GM21529 (cell line): ENCODE results near the gene PLXDC1.
"Not testable (repeated sequence)": the region's sequence is repeated elsewhere in the genome, so short reads cannot be mapped to it uniquely, and the experiment has no call there.

Experiments
- ATAC-seq: cut with Tn5 transposase; IDR thresholded peaks from one replicate; pipeline ENCODE4 v1.9.1; 2021; ENCODE audit not compliant: unreplicated experiment

Gene PLXDC1

DNA sequence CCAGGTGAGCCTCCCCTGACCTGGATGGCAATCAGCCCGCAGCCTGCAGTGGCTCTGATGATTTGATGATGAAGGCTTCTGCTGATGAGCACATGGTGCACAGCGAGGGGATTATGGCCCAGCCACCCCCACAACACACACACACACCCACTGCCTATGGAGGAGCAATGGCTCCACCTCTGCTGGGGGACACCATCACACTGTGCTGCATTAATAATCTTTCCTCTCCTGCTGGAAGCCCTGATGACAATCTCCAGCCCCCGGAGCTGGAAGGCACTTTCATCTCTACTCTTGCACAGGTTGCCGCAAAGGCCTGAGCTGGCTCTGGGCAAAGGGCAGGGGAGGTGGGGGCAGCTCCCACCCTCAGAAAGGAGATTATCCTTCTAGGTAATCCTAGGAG, 79.9 kb downstream of the PLXDC1 start:
- ATAC-seq: no peak

DNA sequence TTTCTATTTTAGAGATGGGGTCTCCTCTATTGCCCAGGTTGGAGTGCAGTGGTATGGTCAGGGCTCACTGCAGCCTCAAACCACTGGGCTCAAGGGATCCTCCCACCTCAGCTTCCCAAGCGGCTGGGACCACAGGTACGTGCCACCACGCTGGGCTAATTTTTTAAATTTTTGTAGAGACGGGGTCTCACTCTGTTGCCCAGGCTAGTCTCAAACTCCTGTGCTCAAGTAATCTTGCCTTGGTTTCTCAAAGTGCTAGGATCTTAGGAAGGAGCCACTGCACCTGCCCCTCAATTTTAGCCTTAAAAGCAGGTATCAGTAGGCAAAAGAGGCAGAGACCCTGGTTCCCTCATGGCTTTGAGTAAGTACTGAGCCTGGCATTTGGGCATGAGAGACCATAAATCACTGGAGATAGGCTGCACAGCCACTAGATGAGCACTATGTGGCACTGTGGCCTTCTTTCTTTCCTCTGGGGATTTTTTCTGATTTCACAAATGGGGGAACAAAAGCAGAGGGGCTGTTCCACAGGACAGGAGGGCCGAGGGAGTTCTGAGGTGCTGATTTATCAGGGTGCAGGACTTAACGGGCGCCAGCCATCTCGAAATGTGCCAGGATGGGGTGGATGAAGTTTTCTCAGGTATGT, 82.2 kb downstream of the PLXDC1 start:
- ATAC-seq: no peak

GRCh38 chr17:39064819-39065218, 86.6 kb downstream of the PLXDC1 start:
- ATAC-seq: no peak

DNA sequence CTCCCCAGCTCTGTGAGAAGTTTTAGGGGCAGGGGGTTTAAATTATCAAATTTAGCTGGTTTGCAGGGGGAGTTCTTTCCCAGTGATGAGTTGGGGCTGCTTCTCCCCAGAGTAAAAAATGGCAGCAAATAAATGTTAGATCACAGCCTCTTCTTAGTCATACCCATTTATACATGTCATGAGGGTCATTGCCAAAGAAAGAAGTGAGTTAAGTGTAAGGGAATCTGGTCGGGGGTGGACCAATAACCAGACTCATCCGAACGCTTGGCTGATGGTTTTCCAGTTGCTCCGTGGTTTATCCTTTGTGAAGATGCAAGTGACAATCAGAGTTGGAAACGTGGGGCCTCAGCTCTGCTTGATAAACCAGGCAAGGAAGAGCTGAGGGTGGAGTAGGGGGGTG, 87.1 kb downstream of the PLXDC1 start:
- no peak for ATAC-seq

DNA sequence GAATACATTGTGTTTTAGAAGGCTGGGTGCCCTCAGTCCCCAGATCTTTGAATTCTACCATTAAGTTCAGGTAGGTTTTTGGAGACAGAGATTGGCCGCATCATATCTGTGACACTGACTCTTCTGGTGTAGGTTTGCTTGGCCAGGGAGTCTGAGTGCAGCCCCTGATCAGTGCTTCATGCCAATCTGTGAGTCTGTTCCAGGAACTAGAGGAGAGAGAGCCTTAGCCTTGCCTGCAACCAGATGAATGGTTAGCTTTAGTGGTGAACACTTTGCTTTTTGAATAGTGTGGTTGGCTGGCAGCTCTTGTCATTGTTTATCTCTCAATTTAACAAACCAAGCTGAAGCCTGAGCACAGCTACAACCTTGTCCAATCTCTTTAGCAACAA, 87.8 kb downstream of the PLXDC1 start:
- no peak for ATAC-seq

GRCh38 chr17:39062846-39063680, 88.4 kb downstream of the PLXDC1 start:
- no peak for ATAC-seq

- no peak for ATAC-seq
These were observed 92.9 kb downstream of the PLXDC1 start for GRCh38 chr17:39058524-39058923.

GRCh38 chr17:39057701-39058206, 93.7 kb downstream of the PLXDC1 start:
- ATAC-seq: no peak

DNA sequence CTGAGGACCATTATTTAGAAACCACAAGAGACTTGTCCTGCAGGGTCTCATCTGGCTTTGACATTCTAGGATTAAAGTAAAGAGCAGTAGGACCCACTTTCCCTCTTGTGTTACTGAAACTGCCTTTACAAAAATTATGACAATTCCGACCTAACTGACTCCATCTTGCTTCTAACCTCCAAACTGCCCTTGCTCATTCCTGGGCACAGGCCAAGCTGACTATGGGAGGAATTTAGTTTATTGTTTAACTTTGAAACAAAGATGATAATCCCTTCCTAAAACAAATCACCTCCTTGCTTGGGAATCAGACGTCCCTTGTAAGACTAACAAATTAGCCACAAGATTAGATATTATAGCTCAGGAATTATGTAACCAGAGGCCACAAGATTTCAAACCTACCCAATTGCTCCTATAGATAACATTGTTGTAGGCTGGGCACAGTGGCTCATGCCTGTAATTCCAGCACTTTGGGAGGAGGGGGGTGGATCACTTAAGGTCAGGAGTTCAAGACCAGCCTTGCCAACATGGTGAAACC, 97.3 kb downstream of the PLXDC1 start:
- ATAC-seq: no peak

GRCh38 chr17:39052423-39052822, 99.0 kb downstream of the PLXDC1 start:
- not testable (repeated sequence) for ATAC-seq

GRCh38 chr17:39051001-39051585, 100.3 kb downstream of the PLXDC1 start:
- ATAC-seq: no peak

DNA sequence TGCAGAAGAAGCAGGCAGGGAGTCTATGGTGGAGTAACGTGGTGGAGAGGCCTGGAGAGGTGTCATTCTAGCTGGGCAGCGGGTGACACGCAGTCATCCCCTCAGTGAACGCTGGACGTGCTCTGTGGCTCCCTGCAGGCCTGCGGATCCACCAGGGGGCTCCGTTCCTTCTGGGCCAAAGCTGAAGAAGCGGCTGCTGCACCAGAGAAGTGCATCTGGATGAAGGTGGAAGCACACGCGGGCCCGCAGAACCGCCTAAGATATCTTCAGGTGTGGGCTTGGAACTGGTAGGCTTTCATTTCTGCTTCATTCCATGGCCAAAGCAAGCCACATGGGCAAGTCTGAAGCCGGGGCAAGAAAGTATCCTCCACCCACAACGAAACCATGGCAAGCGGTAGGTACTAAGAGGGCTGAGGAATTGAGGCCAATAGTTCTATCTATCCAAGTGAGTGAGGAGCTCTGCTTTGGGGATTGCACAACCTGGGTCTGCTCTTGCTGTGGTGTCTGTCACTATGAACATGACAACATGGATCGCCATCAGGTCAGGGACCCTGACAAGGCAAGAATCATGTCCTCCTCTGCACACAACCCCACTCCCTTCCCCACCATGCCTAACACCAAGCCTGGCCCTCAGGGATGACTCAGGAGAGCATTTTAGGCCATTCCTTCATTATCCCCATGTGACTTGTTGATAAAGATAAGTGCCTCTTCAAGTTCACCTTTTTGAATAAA, 105.3 kb downstream of the PLXDC1 start:
- ATAC-seq: no peak

DNA sequence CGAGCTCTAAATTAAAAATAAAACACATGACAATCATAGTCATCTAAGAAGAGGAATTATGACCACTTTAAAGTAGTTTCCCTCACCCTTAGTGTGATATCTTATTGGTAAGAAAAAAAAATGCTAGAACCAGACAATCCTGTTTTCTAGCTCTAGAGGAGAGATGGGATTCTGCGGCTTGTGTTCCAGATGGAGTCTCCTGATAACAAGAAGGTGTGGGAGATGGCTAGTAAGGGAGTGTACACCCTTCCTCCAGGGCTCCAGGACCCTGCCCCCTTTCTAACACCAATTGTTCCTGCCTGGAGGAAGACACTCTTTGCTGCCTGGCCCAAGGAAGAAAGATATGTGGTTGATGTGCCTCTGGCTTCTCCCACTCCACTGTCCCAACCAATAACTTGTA, 115.4 kb downstream of the PLXDC1 start:
- ATAC-seq: no peak

GRCh38 chr17:39035578-39035977, 115.9 kb downstream of the PLXDC1 start:
- not testable (repeated sequence) for ATAC-seq

- ATAC-seq: no peak
These were observed 122.7 kb downstream of the PLXDC1 start for GRCh38 chr17:39028690-39029089.

GRCh38 chr17:39027455-39028035, 123.9 kb downstream of the PLXDC1 start:
- no peak for ATAC-seq

GRCh38 chr17:39026980-39027451, 124.4 kb downstream of the PLXDC1 start:
- no peak for ATAC-seq

GRCh38 chr17:39026346-39026745, 125.1 kb downstream of the PLXDC1 start:
- ATAC-seq: not testable (repeated sequence)

DNA sequence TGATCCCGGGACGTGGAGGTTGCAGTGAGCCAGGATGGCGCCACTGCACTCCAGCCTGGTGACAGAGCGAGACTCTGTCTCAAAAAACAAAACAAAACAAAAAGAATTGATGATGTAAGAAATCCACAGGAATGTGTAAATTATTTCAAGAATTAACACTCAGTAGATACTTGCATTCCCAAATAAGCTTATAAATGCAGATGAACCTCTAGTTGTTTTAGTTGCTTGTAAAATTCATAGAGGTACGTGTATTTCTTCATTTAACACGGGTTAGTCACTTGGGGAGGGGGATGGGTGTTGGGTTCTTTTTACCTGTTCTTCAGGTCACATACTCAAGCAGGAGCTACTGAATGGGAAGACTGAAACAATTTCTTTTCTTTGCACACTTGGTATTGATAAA, 128.5 kb downstream of the PLXDC1 start:
- ATAC-seq: no peak

DNA sequence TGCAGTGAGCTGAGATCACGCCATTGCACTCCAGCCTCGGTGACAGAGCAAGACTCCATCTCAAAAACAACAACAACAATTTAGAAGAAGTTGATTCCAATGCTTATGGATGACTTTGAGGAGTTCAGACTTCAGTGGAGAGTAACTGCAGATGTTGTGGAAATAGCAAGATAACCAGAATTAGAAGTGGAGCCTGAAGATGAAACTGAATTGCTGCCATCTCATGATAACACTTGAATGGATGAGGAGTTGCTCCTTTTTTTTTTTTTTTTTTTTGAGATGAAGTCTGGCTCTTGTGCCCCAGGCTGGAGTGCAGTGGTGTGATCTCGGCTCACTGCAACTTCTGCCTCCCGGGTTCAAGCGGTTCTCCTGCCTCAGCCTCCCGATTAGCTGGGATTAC, 131.4 kb downstream of the PLXDC1 start:
- ATAC-seq: not testable (repeated sequence)
